IPS DF 4.7 (cell line): ENCODE data around the gene ARHGAP25.

Experiments used
- DNase-seq: peaks from one replicate; pipeline ENCODE4 v3.0.0-alpha.2; 2013; ENCODE audit warnings: low spot score; ENCODE audit errors: extremely low read depth

ARHGAP25 gene

DNA sequence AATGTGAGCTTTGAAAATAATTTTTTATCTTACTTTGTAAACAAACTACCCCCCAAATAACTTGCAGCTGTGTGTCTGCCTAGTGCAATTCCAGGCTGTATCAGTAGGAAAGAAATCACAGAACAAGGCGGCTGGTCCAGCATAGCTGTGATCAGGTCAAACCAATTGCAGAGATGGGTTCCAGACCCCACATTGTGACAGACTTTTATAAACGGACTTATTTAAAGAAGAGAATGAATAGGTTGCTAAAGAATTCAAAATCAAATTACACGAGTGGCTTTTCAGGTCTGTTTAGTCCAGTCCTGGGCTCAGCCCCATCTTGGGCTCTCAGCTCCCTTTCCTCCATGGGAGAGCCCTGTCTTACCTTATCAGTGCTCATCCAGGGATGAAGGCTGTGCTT lies 125.5 kb downstream of the ARHGAP25 start:
- no peak for DNase-seq

DNA sequence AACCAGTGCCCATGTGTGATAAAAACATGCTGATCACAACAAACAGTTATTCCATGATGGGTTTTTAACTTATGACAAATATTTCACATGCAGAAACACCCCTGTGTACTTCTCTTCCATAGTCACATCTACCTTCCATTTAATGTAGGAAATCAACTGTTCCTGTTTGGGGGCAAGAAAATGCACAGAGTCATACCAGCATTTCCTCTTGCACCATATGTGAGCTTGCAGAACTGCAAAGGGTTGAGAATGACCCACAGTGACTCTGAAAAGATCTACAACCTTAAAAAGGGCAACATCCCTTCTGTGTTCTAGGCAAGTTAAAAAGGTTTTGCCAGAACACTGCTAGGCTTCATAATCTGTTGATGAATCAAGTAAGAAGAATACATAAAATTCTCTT lies 126.7 kb downstream of the ARHGAP25 start:
- no peak for DNase-seq

GRCh38 chr2:68862889-68863288 lies 128.3 kb downstream of the ARHGAP25 start:
- DNase-seq: no peak

DNA sequence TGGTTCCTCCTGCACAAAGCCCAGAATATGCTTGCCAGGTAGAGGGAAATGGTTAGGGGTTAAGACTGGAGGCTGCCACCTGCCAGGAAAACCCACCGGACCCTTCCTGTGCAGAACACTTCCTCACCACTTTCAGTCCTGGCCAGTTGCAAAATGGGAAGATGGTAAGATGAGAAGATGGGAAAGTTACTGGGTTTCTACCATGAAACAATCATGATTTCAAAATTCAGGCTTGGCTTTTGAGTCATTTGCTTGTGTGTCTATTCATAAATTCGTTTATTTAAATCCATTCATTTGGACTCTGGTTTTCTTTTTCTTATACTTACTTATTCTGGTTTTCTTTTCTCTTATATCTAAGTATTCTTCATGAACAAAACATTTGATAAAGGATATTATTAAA lies 129.4 kb downstream of the ARHGAP25 start:
- DNase-seq: no peak

DNA sequence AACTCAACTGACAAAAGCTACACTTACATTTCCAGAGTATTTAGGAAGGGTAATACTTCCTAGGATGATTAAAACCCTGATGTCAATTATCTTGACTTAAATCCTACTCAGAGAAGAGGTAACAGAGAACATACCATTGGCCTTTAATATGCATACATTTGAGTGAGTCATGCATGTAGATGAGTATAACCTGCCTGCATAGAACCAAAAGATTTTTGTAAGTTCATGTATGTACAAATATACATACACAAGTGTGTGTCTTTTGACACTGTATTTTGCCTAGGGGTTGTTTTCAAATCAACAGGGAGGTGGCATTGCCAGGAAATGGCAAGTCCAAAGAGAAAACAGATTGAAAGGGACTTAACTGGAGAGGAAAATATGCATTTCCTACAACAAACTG lies 130.5 kb downstream of the ARHGAP25 start:
- no peak for DNase-seq

DNA sequence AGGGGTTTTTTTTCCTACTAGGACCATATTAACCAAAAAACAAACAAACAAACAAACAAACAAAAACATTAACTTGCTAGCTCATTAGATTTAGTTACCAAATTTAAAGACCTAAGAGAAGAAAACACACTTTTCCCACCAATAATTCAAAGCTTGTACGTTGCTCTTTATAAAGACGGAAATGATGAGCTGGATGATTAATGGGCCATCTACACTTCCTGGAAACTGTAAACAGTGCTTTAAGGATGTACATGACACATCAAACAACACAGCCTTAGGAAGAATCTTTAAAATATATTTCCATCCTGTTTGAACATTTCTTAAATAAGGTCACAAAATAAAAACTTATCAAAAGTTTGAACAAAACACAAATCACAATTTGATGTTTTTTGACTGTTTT lies 135.6 kb downstream of the ARHGAP25 start:
- no peak for DNase-seq

DNA sequence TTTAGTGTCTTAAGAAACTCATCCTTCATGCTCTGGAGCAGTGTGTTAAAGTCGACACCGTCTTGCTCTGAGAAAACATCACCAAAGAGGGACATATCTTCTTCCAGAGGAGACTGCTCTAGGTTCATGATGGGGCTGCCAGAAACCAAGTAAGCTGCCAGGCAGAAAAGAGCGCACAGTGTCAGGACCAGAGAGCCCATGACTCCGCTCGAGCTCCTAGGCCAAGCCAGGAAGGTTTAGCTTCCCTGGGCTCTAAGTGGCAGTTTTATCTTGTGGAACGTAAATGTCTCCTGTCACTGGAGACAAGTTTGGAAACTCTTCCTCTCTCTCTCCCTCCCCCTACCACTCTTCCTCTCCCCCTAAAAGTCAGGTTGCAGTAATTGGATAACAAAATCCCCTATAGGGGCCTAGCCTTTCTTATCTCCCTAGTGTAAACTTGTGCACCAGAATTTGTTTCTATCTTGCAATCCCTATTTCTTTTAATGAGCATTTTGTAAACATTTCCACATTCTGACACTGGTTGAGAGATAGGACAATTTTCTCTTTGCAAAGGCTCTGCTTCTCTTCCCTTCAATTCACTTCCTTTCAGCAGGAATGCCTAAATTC lies 136.7 kb downstream of the ARHGAP25 start, which contains the start of gene BMP10:
TSS of gene BMP10 (minus strand) at position 239 of the 606 bp plus-strand sequence. CDS start at position 200, 39 bp downstream.
- no peak for DNase-seq
